ENCODE measurements around the gene RALY.

GRCh38 chr20:34042262-34042661, 48.6 kb downstream of the RALY start:
- TF ChIP-seq MAFK (IDR thresholded peaks at IDR 0.05; ENCODE audit: partially characterized antibody) (no peak), USF2 (IDR thresholded peaks at IDR 0.05) (no peak), EHMT2 (IDR thresholded peaks at IDR 0.05; ENCODE audit: low read depth) (no peak)
- TF ChIP-seq, protein P1, sequence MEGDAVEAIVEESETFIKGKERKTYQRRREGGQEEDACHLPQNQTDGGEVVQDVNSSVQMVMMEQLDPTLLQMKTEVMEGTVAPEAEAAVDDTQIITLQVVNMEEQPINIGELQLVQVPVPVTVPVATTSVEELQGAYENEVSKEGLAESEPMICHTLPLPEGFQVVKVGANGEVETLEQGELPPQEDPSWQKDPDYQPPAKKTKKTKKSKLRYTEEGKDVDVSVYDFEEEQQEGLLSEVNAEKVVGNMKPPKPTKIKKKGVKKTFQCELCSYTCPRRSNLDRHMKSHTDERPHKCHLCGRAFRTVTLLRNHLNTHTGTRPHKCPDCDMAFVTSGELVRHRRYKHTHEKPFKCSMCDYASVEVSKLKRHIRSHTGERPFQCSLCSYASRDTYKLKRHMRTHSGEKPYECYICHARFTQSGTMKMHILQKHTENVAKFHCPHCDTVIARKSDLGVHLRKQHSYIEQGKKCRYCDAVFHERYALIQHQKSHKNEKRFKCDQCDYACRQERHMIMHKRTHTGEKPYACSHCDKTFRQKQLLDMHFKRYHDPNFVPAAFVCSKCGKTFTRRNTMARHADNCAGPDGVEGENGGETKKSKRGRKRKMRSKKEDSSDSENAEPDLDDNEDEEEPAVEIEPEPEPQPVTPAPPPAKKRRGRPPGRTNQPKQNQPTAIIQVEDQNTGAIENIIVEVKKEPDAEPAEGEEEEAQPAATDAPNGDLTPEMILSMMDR (IDR thresholded peaks at IDR 0.05): no peak
